ENCODE results near the gene ABLIM2.

- no peak for TF ChIP-seq CTCF (IDR thresholded peaks at IDR 0.05 in 2 of 3, conservative IDR thresholded peaks at IDR 0.05 in 1 of 3; ENCODE audit: borderline replicate concordance in 1 of 3, insufficient read depth in 1 of 3, low read depth in 2 of 3, low read length in 2 of 3)
- TF ChIP-seq EZH2 (IDR thresholded peaks at IDR 0.05): no peak
Measured at GRCh38 chr4:8155660-8156421, 2.8 kb downstream of the ABLIM2 start.
